ENCODE measurements around the gene RPS14. TPM values are rescaled to one million over a fixed set of nuclear protein-coding genes. Genes with fewer than 3 reads are reported as not detected.

RPS14 gene
- total RNA-seq, 1 donor from 2014 or later: 3,639 TPM

GRCh38 chr5:150406723-150407095, 42.8 kb downstream of the RPS14 start:
- no peaks in the 10 kb centered on the region for H3K9me3 ChIP-seq (ENCODE audit: low read depth)
- no peak overlapping the region for H2AFZ ChIP-seq (replicated peaks)
- TF ChIP-seq EZH2phosphoT487 (IDR thresholded peaks at IDR 0.05) (no peak), EZH2 (IDR thresholded peaks at IDR 0.05) (no peak)
- TF ChIP-seq, protein P1, sequence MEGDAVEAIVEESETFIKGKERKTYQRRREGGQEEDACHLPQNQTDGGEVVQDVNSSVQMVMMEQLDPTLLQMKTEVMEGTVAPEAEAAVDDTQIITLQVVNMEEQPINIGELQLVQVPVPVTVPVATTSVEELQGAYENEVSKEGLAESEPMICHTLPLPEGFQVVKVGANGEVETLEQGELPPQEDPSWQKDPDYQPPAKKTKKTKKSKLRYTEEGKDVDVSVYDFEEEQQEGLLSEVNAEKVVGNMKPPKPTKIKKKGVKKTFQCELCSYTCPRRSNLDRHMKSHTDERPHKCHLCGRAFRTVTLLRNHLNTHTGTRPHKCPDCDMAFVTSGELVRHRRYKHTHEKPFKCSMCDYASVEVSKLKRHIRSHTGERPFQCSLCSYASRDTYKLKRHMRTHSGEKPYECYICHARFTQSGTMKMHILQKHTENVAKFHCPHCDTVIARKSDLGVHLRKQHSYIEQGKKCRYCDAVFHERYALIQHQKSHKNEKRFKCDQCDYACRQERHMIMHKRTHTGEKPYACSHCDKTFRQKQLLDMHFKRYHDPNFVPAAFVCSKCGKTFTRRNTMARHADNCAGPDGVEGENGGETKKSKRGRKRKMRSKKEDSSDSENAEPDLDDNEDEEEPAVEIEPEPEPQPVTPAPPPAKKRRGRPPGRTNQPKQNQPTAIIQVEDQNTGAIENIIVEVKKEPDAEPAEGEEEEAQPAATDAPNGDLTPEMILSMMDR (IDR thresholded peaks at IDR 0.05): no peak
- Mint-ChIP-seq H3K4me3 (no peak overlapping the region), H3K36me3 (peaks cover 3% of the 10 kb centered on the region), H3K4me1 (peaks cover 11% of the 10 kb centered on the region), H3K9me3 (no peaks in the 10 kb centered on the region), H3K27ac (no peak overlapping the region), H3K27me3 (ENCODE audit: insufficient read depth, low read depth) (peaks cover 5% of the 10 kb centered on the region)
- H3K4me3 ChIP-seq: no peak overlapping the region
- H3F3A ChIP-seq (ENCODE audit: low read depth): peaks cover 16% of the 10 kb centered on the region
- H3K9ac ChIP-seq: no peak overlapping the region
- no peaks in the 10 kb centered on the region for H3K79me2 ChIP-seq (ENCODE audit: low read depth)
- no peak overlapping the region for H3K27ac ChIP-seq
- H3K27me3 ChIP-seq: no peaks in the 10 kb centered on the region
- no peaks in the 10 kb centered on the region for H3K36me3 ChIP-seq
- DNase-seq (ENCODE audit: low spot score): no peak
- H3K4me1 ChIP-seq: peaks cover 6% of the 10 kb centered on the region
- H4K20me1 ChIP-seq (ENCODE audit: low read depth): no peaks in the 10 kb centered on the region
- no peak overlapping the region for H3K4me2 ChIP-seq

GRCh38 chr5:150406103-150406722, 43.3 kb downstream of the RPS14 start:
- TF ChIP-seq, protein P1 (IDR thresholded peaks at IDR 0.05): no peak
- no peak for TF ChIP-seq EZH2 (IDR thresholded peaks at IDR 0.05)
- Histone ChIP-seq H3K27me3 (no peaks in the 10 kb centered on the region), H3K4me1 (peaks cover 6% of the 10 kb centered on the region), H4K20me1 (ENCODE audit: low read depth) (no peaks in the 10 kb centered on the region), H3K9ac (no peak overlapping the region), H3K27ac (no peak overlapping the region), H3K4me3 (no peak overlapping the region), H3K79me2 (ENCODE audit: low read depth) (no peaks in the 10 kb centered on the region), H2AFZ (replicated peaks) (no peak overlapping the region), H3K9me3 (ENCODE audit: low read depth) (no peaks in the 10 kb centered on the region), H3F3A (ENCODE audit: low read depth) (peaks cover 13% of the 10 kb centered on the region), H3K4me2 (no peak overlapping the region), H3K36me3 (no peaks in the 10 kb centered on the region)
- no peak overlapping the region for H3K4me3 Mint-ChIP-seq
- H3K27me3 Mint-ChIP-seq (ENCODE audit: insufficient read depth, low read depth): peaks cover 9% of the 10 kb centered on the region
- no peaks in the 10 kb centered on the region for H3K9me3 Mint-ChIP-seq
- H3K36me3 Mint-ChIP-seq: peaks cover 4% of the 10 kb centered on the region
- peaks cover 14% of the 10 kb centered on the region for H3K4me1 Mint-ChIP-seq
- H3K27ac Mint-ChIP-seq: no peak overlapping the region
- DNase-seq (ENCODE audit: low spot score): no peak

GRCh38 chr5:150404941-150405816, 44.4 kb downstream of the RPS14 start:
- H3K4me2 ChIP-seq: no peak overlapping the region
- Mint-ChIP-seq H3K9me3 (no peaks in the 10 kb centered on the region), H3K36me3 (peaks cover 11% of the 10 kb centered on the region), H3K4me1 (peaks cover 14% of the 10 kb centered on the region), H3K4me3 (no peak overlapping the region), H3K27ac (no peak overlapping the region), H3K27me3 (ENCODE audit: insufficient read depth, low read depth) (peaks cover 9% of the 10 kb centered on the region)
- no peaks in the 10 kb centered on the region for H3K36me3 ChIP-seq
- no peak overlapping the region for H3K9ac ChIP-seq
- no peak overlapping the region for H3K27ac ChIP-seq
- no peaks in the 10 kb centered on the region for H3K27me3 ChIP-seq
- H4K20me1 ChIP-seq (ENCODE audit: low read depth): no peaks in the 10 kb centered on the region
- H2AFZ ChIP-seq (replicated peaks): no peak overlapping the region
- no peak overlapping the region for H3K4me3 ChIP-seq
- no peaks in the 10 kb centered on the region for H3K9me3 ChIP-seq (ENCODE audit: low read depth)
- TF ChIP-seq, protein P1 (IDR thresholded peaks at IDR 0.05): no peak
- TF ChIP-seq EZH2phosphoT487 (IDR thresholded peaks at IDR 0.05) (no peak), EZH2 (IDR thresholded peaks at IDR 0.05) (no peak)
- peaks cover 3% of the 10 kb centered on the region for H3F3A ChIP-seq (ENCODE audit: low read depth)
- H3K4me1 ChIP-seq: peaks cover 3% of the 10 kb centered on the region
- H3K79me2 ChIP-seq (ENCODE audit: low read depth): no peaks in the 10 kb centered on the region
- DNase-seq (ENCODE audit: low spot score): no peak
